Measurements from ENCODE around the gene NPY.
"Not testable (repeated sequence)": the region's sequence is repeated elsewhere in the genome, so short reads cannot be mapped to it uniquely, and the experiment has no call there.

Gene NPY

GRCh38 chr7:24283897-24284698 is at the start of gene NPY:
TSS of gene NPY (plus strand) at chr7:24284190. CDS start at chr7:24285241, 1,051 bp downstream.
- DNase-seq = no peak

- no peak for DNase-seq
Observed at GRCh38 chr7:24239260-24239659, 44.7 kb upstream of the NPY start.

- no peak for DNase-seq
Observed at GRCh38 chr7:24241206-24241605, 42.8 kb upstream of the NPY start.

GRCh38 chr7:24244554-24244953 is 39.4 kb upstream of the NPY start:
- no peak for DNase-seq

GRCh38 chr7:24245362-24245761 is 38.6 kb upstream of the NPY start:
- DNase-seq = no peak

- DNase-seq = no peak
Observed at GRCh38 chr7:24249266-24249665, 34.7 kb upstream of the NPY start.

GRCh38 chr7:24251568-24251967 is 32.4 kb upstream of the NPY start:
- DNase-seq = no peak

GRCh38 chr7:24255139-24255538 is 28.9 kb upstream of the NPY start:
- DNase-seq = peak; percentile 7

- DNase-seq = not testable (repeated sequence)
Observed at GRCh38 chr7:24258324-24258723, 25.7 kb upstream of the NPY start.

- DNase-seq = no peak
Observed at GRCh38 chr7:24271938-24272337, 12.1 kb upstream of the NPY start.

GRCh38 chr7:24279512-24279911 is 4.5 kb upstream of the NPY start:
- no peak for DNase-seq

GRCh38 chr7:24283554-24283896 is 465 bp upstream of the NPY start:
- DNase-seq = no peak

GRCh38 chr7:24284699-24285506 is 913 bp downstream of the NPY start:
- DNase-seq = no peak

GRCh38 chr7:24290004-24290641 is 6.1 kb downstream of the NPY start:
- peak; percentile 78 for DNase-seq

- DNase-seq = no peak
Observed at GRCh38 chr7:24291271-24291670, 7.3 kb downstream of the NPY start.

GRCh38 chr7:24297362-24297761 is 13.4 kb downstream of the NPY start:
- no peak for DNase-seq

GRCh38 chr7:24298696-24299095 is 14.7 kb downstream of the NPY start:
- DNase-seq = no peak

GRCh38 chr7:24299192-24299591 is 15.2 kb downstream of the NPY start:
- no peak for DNase-seq

GRCh38 chr7:24301703-24302102 is 17.7 kb downstream of the NPY start:
- no peak for DNase-seq

GRCh38 chr7:24304494-24305095 is 20.6 kb downstream of the NPY start:
- no peak for DNase-seq

- DNase-seq = peak; percentile 28
Observed at GRCh38 chr7:24307326-24307725, 23.3 kb downstream of the NPY start.

- DNase-seq = no peak
Observed at GRCh38 chr7:24312588-24312987, 28.6 kb downstream of the NPY start.

GRCh38 chr7:24313777-24314176 is 29.8 kb downstream of the NPY start:
- no peak for DNase-seq

Data from OCI-M1 (cell line).